GM12878 (cell line): ENCODE measurements around the gene POP7. TPM values are rescaled to one million over a fixed set of nuclear protein-coding genes. Genes with fewer than 3 reads are reported as not detected.

Experiments
- ATAC-seq: fragments of 200-7000 bp; cut with Tn5 transposase; 3 replicates; pipeline ENCODE4 v1.9.1; 2020; ENCODE audit warnings: mild to moderate bottlenecking, moderate library complexity
- BruUV-seq: library from RNA; stranded (reverse); fragments of 400-500 nt; replicated peaks from 2 replicates; lab custom pipeline; 2021; lab: Mats Ljungman, UMichigan
- CTCF ChIA-PET: fragments of 300-600 bp; sonication (Branson Sonifier 250); formaldehyde crosslinking; extraction: SDS; loops from one replicate; lab custom pipeline; 2021; ENCODE audit warnings: inconsistent platforms; lab: Yijun Ruan, JAX
- POLR2A ChIA-PET: fragments of 350-600 bp; formaldehyde crosslinking; extraction: SDS; loops from one replicate; lab custom pipeline; 2021; ENCODE audit warnings: inconsistent platforms; lab: Charles Lee
- RAD21 ChIA-PET: fragments of 300-600 bp; sonication (Branson Sonifier 250); formaldehyde crosslinking; loops from one replicate; lab custom pipeline; 2023; ENCODE audit warnings: antibody characterized with exemption; ENCODE audit not compliant: unreplicated experiment; lab: Charles Lee
- SMC1A ChIA-PET: fragments of 300-600 bp; sonication (Branson Sonifier 250); formaldehyde crosslinking; loops from one replicate; lab custom pipeline; 2023; ENCODE audit not compliant: unreplicated experiment, uncharacterized antibody; lab: Charles Lee
- DNase-seq: peaks from one replicate; pipeline ENCODE4 v3.0.0-alpha.2; 2011; ENCODE audit warnings: low read depth, low spot score
- FAIRE-seq: peaks from 3 replicates; lab custom pipeline; 2011; peaks lifted over from hg19 to GRCh38; lab: Jason Lieb, UNC
- H2AFZ ChIP-seq: 2 replicates; pipeline ENCODE4 v1.6.0; 2011; ENCODE audit warnings: low read depth, low read length, control low read depth; ENCODE audit not compliant: control insufficient read depth
- H3K27ac ChIP-seq: 2 replicates; pipeline ENCODE4 v1.5.1; 2011; ENCODE audit warnings: control low read depth; ENCODE audit not compliant: control insufficient read depth, insufficient read depth
- H3K27me3 ChIP-seq, 2 experiments: replicated peaks in 1 of 2; 2 replicates each; pipeline versions ENCODE4 v1.6.0 to v1.6.1; 2011; ENCODE audit warnings: low read length in 1 of 2; ENCODE audit not compliant: control insufficient read depth in 2 of 2, insufficient read depth in 2 of 2
- H3K36me3 ChIP-seq, 2 experiments: 2 replicates each; pipeline ENCODE4 v1.5.1; 2011; ENCODE audit warnings: low read length in 1 of 2; ENCODE audit not compliant: control insufficient read depth in 2 of 2, insufficient read depth in 2 of 2
- H3K4me1 ChIP-seq: 2 replicates; pipeline ENCODE4 v1.6.1; 2011; ENCODE audit warnings: mild to moderate bottlenecking, low read length, moderate library complexity, mixed read lengths; ENCODE audit not compliant: control insufficient read depth, insufficient read depth
- H3K4me2 ChIP-seq: 2 replicates; pipeline ENCODE4 v1.6.0; 2011; ENCODE audit warnings: control low read depth; ENCODE audit not compliant: control insufficient read depth, insufficient read depth
- H3K4me3 ChIP-seq: fragments of 200-600 bp; sonication (generic); 2 replicates; pipeline ENCODE4 v1.5.1; 2016
- H3K79me2 ChIP-seq: 2 replicates; pipeline ENCODE4 v1.6.0; 2011; ENCODE audit warnings: low read length; ENCODE audit not compliant: control insufficient read depth, insufficient read depth
- H3K9ac ChIP-seq: 2 replicates; pipeline ENCODE4 v1.8.0; 2011; ENCODE audit warnings: low read length, control low read depth, mixed read lengths; ENCODE audit not compliant: control insufficient read depth, insufficient read depth
- H3K9me3 ChIP-seq: replicated peaks from 3 replicates; pipeline ENCODE4 v1.5.1; 2011; ENCODE audit warnings: mild to moderate bottlenecking, low read length; ENCODE audit not compliant: control insufficient read depth, insufficient read depth
- H4K20me1 ChIP-seq: 2 replicates; pipeline ENCODE4 v1.6.0; 2011; ENCODE audit not compliant: control insufficient read depth, insufficient read depth
- CBFB ChIP-seq: IDR thresholded peaks from 2 replicates; pipeline ENCODE4 v1.6.1; 2016; ENCODE audit warnings: antibody characterized with exemption, low read depth
- FOXK2 ChIP-seq: fragments of 450-650 bp; IDR thresholded peaks from 2 replicates; pipeline ENCODE4 v1.6.1; 2017; ENCODE audit warnings: mild to moderate bottlenecking, moderate library complexity
- KLF5 ChIP-seq: fragments of 450-650 bp; IDR thresholded peaks from 2 replicates; pipeline ENCODE4 v1.6.1; 2014; ENCODE audit warnings: mild to moderate bottlenecking; ENCODE audit not compliant: partially characterized antibody
- MYB ChIP-seq: fragments of 150-350 bp; IDR thresholded peaks from 2 replicates; pipeline ENCODE4 v1.6.1; 2014; ENCODE audit warnings: mild to moderate bottlenecking, low read depth, low read length, borderline replicate concordance
- NFYB ChIP-seq: IDR thresholded peaks from 2 replicates; pipeline ENCODE4 v1.6.1; 2011; ENCODE audit warnings: low read depth, mild to moderate bottlenecking, low read length, improper control_type of control experiment, moderate library complexity; ENCODE audit not compliant: insufficient read depth
- STAT1 ChIP-seq: fragments of 450-650 bp; conservative IDR thresholded peaks from 2 replicates; pipeline ENCODE4 v1.6.1; 2014; ENCODE audit warnings: antibody characterized with exemption, mild to moderate bottlenecking
- TARDBP ChIP-seq: IDR thresholded peaks from 2 replicates; pipeline ENCODE4 v1.6.1; 2016; ENCODE audit warnings: borderline replicate concordance
- TCF3 ChIP-seq: IDR thresholded peaks from 2 replicates; pipeline ENCODE4 v1.6.1; 2012; ENCODE audit warnings: low read depth, mild to moderate bottlenecking, low read length, borderline replicate concordance; ENCODE audit not compliant: insufficient read depth
- ZNF217 ChIP-seq: fragments of 450-650 bp; IDR thresholded peaks from 2 replicates; pipeline ENCODE4 v1.6.1; 2017; ENCODE audit warnings: antibody characterized with exemption, mild to moderate bottlenecking
- WGBS: methylation state at CpG from one replicate; pipeline ENCODE4 v1.1.6; 2016; ENCODE audit warnings: low lambda C conversion rate; ENCODE audit not compliant: insufficient replicate concordance, insufficient coverage; ENCODE audit errors: missing lambda C conversion rate; 5-methylcytosine and 5-hydroxymethylcytosine counted together
- in situ Hi-C: fragments of 300-500 bp; cut with MboI; formaldehyde crosslinking; loops from 9 replicates; pipeline ENCODE4 v1.14.3; 2018; ENCODE audit warnings: mixed read lengths
- intact Hi-C: fragments of 100-400 bp; cut with micrococcal nuclease; formaldehyde crosslinking; loops from one replicate; pipeline ENCODE4 v1.14.2; 2022; ENCODE audit not compliant: unreplicated experiment
- polyA plus RNA-seq, 11 experiments: library from polyadenylated mRNA; depleted of rRNA in 4 of 11; unstranded in 6 of 11; stranded (reverse) in 5 of 11; fragments of >200 nt; fragmentation: Nextera tagmentation in 4 of 11; fragmentation: Illumina TruSeq in 1 of 11; extraction: Ambion mirVana in 4 of 11; extraction: Trizol in 1 of 11; gene quantifications; 1 replicate in 1 of 11; 2 replicates in 10 of 11; pipeline versions ENCODE4 v1.2.1 to v1.2.3, GENCODE V29; 2011 to 2016; ENCODE audit warnings: inconsistent platforms in 2 of 11, missing spikeins in 2 of 11, low read depth in 1 of 11
- total RNA-seq, 4 experiments: library from RNA; depleted of rRNA in 3 of 4; stranded (reverse); fragments of >200 nt in 3 of 4; fragmentation: Illumina TruSeq in 1 of 4; extraction: Trizol in 1 of 4; gene quantifications; 2 replicates each; pipeline versions ENCODE4 v1.2.1 to v1.2.3, GENCODE V29; 2013 to 2021
- TF ChIP-seq, protein P1 (sequence below): fragments of 450-650 bp; IDR thresholded peaks from 2 replicates; pipeline ENCODE4 v1.6.1; 2016; ENCODE audit warnings: mild to moderate bottlenecking, moderate library complexity, borderline replicate concordance
- TF ChIP-seq, protein P2 (sequence below): fragments of 450-650 bp; IDR thresholded peaks from 2 replicates; pipeline ENCODE4 v1.6.1; 2017; ENCODE audit warnings: low read depth, mild to moderate bottlenecking, moderate library complexity
- TF ChIP-seq, protein P3 (sequence below): fragments of 450-650 bp; IDR thresholded peaks from 2 replicates; pipeline ENCODE4 v1.6.1; 2017; ENCODE audit warnings: mild to moderate bottlenecking, moderate library complexity

POP7 gene
- total and polyA plus RNA-seq, 10 of the 15 experiments (the other 5 are each of a cell fraction or from before 2014, with no cell fraction given): 12.1 to 148 (median 51.7) TPM

DNA sequence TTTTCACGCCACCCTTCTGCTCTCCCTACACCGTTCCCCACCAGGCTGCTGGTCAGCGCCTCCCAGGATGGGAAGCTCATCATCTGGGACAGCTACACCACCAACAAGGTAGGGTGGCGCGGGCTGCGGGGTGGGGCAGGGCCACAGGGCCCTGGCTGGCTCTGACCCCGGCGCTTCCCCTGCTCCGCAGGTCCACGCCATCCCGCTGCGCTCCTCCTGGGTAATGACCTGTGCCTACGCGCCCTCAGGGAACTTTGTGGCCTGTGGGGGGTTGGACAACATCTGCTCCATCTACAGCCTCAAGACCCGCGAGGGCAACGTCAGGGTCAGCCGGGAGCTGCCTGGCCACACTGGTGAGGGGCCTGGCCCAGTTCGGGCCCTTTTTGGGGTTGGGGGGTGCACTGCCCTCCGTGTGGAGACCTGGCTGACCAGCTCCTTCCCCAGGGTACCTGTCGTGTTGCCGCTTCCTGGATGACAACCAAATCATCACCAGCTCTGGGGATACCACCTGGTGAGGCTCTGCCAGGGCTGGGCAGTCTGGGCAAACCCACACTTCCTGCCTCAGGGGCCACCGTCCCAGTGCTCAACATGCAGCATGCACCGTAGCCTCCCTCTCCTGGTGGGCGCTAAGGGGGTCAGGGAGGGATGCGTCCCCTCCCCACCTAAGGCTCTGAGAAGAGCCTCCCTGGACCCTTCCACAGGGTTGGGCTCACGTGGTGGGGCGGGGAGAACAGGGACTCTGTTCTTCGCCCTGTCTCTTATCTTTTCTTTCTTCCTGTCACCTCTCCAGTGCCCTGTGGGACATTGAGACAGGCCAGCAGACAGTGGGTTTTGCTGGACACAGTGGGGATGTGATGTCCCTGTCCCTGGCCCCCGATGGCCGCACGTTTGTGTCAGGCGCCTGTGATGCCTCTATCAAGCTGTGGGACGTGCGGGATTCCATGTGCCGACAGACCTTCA lies 28.3 kb upstream of the POP7 start:
- in situ Hi-C loops: loop anchor here (25.0 kb wide), 1 partner anchor 215 kb away; the partner anchor contains the start of gene SPACDR
- SMC1A ChIA-PET: interaction anchor here (1.1 kb wide), 1 partner anchor 198 kb away, joined by 3 read pairs; no protein-coding TSS in a partner anchor
- CTCF ChIA-PET: interaction anchor here (6.3 kb wide), 1 partner anchor 13 kb away, joined by 57 read pairs; no protein-coding TSS in a partner anchor
- RAD21 ChIA-PET: no interaction called here
- H3K9me3 ChIP-seq: no peaks in the 10 kb centered on the region
- no peaks in the 10 kb centered on the region; the same call in 1 of the 2 replicates for H3K4me1 ChIP-seq
- DNase-seq (no peak), FAIRE-seq (no peak), ATAC-seq (no peak)
- H3K4me3 ChIP-seq: no peak overlapping the region
- BruUV-seq: no TSS peak
- peaks cover 4 to 38% of the 10 kb centered on the region in 2 experiments; a peak in 3 of 4 replicates for H3K36me3 ChIP-seq
- no peak overlapping the region for H2AFZ ChIP-seq
- no peak overlapping the region for H3K27ac ChIP-seq
- H3K4me2 ChIP-seq: no peak overlapping the region
- intact Hi-C loops: no loop called here
- H3K9ac ChIP-seq: no peak overlapping the region
- WGBS: 94% methylated on average over 36 of the region's 36 CpGs
- 0 out of 2 replicates have a peak, but pooled peaks cover 3% of the 10 kb centered on the region for H4K20me1 ChIP-seq
- POLR2A ChIA-PET: interaction anchor here (0.5 to 0.9 kb wide), 2 partner anchors 13 to 192 kb away, joined by 3 to 4 read pairs; no protein-coding TSS in a partner anchor
- H3K27me3 ChIP-seq: no peaks in the 10 kb centered on the region
- peaks cover 24% of the 10 kb centered on the region for H3K79me2 ChIP-seq
- TF ChIP-seq STAT1 (no peak), KLF5 (no peak), ZNF217 (no peak), NFYB (no peak), CBFB (no peak), FOXK2 (no peak), TARDBP (no peak), MYB (no peak), TCF3 (no peak)
- TF ChIP-seq, protein P1, sequence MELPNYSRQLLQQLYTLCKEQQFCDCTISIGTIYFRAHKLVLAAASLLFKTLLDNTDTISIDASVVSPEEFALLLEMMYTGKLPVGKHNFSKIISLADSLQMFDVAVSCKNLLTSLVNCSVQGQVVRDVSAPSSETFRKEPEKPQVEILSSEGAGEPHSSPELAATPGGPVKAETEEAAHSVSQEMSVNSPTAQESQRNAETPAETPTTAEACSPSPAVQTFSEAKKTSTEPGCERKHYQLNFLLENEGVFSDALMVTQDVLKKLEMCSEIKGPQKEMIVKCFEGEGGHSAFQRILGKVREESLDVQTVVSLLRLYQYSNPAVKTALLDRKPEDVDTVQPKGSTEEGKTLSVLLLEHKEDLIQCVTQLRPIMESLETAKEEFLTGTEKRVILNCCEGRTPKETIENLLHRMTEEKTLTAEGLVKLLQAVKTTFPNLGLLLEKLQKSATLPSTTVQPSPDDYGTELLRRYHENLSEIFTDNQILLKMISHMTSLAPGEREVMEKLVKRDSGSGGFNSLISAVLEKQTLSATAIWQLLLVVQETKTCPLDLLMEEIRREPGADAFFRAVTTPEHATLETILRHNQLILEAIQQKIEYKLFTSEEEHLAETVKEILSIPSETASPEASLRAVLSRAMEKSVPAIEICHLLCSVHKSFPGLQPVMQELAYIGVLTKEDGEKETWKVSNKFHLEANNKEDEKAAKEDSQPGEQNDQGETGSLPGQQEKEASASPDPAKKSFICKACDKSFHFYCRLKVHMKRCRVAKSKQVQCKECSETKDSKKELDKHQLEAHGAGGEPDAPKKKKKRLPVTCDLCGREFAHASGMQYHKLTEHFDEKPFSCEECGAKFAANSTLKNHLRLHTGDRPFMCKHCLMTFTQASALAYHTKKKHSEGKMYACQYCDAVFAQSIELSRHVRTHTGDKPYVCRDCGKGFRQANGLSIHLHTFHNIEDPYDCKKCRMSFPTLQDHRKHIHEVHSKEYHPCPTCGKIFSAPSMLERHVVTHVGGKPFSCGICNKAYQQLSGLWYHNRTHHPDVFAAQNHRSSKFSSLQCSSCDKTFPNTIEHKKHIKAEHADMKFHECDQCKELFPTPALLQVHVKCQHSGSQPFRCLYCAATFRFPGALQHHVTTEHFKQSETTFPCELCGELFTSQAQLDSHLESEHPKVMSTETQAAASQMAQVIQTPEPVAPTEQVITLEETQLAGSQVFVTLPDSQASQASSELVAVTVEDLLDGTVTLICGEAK: no peak
- TF ChIP-seq, protein P2, sequence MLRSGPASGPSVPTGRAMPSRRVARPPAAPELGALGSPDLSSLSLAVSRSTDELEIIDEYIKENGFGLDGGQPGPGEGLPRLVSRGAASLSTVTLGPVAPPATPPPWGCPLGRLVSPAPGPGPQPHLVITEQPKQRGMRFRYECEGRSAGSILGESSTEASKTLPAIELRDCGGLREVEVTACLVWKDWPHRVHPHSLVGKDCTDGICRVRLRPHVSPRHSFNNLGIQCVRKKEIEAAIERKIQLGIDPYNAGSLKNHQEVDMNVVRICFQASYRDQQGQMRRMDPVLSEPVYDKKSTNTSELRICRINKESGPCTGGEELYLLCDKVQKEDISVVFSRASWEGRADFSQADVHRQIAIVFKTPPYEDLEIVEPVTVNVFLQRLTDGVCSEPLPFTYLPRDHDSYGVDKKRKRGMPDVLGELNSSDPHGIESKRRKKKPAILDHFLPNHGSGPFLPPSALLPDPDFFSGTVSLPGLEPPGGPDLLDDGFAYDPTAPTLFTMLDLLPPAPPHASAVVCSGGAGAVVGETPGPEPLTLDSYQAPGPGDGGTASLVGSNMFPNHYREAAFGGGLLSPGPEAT: no peak
- TF ChIP-seq, protein P3, sequence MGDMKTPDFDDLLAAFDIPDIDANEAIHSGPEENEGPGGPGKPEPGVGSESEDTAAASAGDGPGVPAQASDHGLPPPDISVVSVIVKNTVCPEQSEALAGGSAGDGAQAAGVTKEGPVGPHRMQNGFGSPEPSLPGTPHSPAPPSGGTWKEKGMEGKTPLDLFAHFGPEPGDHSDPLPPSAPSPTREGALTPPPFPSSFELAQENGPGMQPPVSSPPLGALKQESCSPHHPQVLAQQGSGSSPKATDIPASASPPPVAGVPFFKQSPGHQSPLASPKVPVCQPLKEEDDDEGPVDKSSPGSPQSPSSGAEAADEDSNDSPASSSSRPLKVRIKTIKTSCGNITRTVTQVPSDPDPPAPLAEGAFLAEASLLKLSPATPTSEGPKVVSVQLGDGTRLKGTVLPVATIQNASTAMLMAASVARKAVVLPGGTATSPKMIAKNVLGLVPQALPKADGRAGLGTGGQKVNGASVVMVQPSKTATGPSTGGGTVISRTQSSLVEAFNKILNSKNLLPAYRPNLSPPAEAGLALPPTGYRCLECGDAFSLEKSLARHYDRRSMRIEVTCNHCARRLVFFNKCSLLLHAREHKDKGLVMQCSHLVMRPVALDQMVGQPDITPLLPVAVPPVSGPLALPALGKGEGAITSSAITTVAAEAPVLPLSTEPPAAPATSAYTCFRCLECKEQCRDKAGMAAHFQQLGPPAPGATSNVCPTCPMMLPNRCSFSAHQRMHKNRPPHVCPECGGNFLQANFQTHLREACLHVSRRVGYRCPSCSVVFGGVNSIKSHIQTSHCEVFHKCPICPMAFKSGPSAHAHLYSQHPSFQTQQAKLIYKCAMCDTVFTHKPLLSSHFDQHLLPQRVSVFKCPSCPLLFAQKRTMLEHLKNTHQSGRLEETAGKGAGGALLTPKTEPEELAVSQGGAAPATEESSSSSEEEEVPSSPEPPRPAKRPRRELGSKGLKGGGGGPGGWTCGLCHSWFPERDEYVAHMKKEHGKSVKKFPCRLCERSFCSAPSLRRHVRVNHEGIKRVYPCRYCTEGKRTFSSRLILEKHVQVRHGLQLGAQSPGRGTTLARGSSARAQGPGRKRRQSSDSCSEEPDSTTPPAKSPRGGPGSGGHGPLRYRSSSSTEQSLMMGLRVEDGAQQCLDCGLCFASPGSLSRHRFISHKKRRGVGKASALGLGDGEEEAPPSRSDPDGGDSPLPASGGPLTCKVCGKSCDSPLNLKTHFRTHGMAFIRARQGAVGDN: no peak
